ENCODE data around the gene INAFM1. TPM values are rescaled to one million over a fixed set of nuclear protein-coding genes. Genes with fewer than 3 reads are reported as not detected.

INAFM1 gene
- total and polyA plus RNA-seq, 9 of the 15 experiments (the other 6 are each of a cell fraction or from before 2014, with no cell fraction given), result 0.71 to 30.9 (median 3.1) TPM

DNA sequence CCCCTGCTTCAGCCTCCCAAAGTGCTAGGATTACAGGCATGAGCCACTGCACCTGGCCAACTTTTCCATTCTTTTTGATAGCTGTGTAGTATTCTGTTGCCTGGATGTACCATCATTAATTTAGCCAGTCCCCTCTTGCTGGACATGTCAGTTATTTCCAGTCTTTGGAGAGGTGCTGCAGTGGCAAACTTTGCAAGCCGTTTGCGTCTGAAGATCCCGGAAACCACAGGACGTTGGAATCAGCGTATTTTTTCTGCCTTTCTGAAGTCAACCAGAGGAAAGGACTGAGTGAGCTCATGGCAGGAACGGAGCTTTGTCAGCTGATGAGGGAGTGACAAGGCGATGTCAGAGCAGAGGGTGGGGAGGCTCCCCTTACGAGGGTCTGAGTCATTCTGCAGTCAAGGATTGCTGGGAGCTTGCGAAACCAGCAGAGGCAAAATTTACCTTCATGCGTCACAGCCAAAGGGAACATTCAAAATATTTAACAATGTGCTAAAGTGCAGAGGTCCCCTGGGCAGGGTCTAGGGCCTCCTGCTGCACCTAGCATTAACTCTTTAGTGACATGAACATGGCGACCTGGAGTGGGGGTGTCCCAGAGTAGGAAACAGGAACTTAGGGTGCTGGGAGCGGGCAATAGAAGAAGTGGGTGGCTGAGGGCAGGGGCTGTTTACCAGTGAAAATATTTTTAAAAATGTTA lies 40.6 kb downstream of the INAFM1 start (continued):
- TF ChIP-seq PYGO2 (tag; IDR thresholded peaks at IDR 0.05), result no peak
- peak; percentile 85 for TF ChIP-seq EP300 (IDR thresholded peaks at IDR 0.05; ENCODE audit: low read length)
- no peak for TF ChIP-seq XRCC4 (IDR thresholded peaks at IDR 0.05; ENCODE audit: extremely low read depth, insufficient read depth, insufficient read length)
- no peak for TF ChIP-seq ZFP30 (CRISPR knock-in tag; IDR thresholded peaks at IDR 0.05; ENCODE audit: borderline replicate concordance)
- TF ChIP-seq STAG1 (CRISPR knock-in tag; IDR thresholded peaks at IDR 0.05; ENCODE audit: borderline replicate concordance), result no peak
- no peak for TF ChIP-seq FOXJ3 (CRISPR knock-in tag; IDR thresholded peaks at IDR 0.05)
- TF ChIP-seq COPS2 (conservative IDR thresholded peaks at IDR 0.05), result no peak
- TF ChIP-seq HMG20A (CRISPR knock-in tag; conservative IDR thresholded peaks at IDR 0.05), result no peak
- TF ChIP-seq NFXL1 (CRISPR knock-in tag; IDR thresholded peaks at IDR 0.05), result no peak
- 0 out of 2 replicates have a peak, but pooled peaks have one; percentile 67 for TF ChIP-seq ZNF766 (CRISPR knock-in tag; conservative IDR thresholded peaks at IDR 0.05)
- TF ChIP-seq STAT5B (CRISPR knock-in tag; IDR thresholded peaks at IDR 0.05), result no peak
- TF ChIP-seq, protein P1, sequence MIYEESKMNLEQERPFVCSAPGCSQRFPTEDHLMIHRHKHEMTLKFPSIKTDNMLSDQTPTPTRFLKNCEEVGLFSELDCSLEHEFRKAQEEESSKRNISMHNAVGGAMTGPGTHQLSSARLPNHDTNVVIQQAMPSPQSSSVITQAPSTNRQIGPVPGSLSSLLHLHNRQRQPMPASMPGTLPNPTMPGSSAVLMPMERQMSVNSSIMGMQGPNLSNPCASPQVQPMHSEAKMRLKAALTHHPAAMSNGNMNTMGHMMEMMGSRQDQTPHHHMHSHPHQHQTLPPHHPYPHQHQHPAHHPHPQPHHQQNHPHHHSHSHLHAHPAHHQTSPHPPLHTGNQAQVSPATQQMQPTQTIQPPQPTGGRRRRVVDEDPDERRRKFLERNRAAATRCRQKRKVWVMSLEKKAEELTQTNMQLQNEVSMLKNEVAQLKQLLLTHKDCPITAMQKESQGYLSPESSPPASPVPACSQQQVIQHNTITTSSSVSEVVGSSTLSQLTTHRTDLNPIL (CRISPR knock-in tag; IDR thresholded peaks at IDR 0.05), result no peak
- TF ChIP-seq ZNF133 (CRISPR knock-in tag; IDR thresholded peaks at IDR 0.05), result no peak
- no peak for TF ChIP-seq ZNF699 (CRISPR knock-in tag; IDR thresholded peaks at IDR 0.05; ENCODE audit: insufficient replicate concordance)
- TF ChIP-seq, protein P2, sequence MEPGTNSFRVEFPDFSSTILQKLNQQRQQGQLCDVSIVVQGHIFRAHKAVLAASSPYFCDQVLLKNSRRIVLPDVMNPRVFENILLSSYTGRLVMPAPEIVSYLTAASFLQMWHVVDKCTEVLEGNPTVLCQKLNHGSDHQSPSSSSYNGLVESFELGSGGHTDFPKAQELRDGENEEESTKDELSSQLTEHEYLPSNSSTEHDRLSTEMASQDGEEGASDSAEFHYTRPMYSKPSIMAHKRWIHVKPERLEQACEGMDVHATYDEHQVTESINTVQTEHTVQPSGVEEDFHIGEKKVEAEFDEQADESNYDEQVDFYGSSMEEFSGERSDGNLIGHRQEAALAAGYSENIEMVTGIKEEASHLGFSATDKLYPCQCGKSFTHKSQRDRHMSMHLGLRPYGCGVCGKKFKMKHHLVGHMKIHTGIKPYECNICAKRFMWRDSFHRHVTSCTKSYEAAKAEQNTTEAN (CRISPR knock-in tag; IDR thresholded peaks at IDR 0.05), result no peak; the same call in 1 of the 2 replicates
- TF ChIP-seq, protein P3, sequence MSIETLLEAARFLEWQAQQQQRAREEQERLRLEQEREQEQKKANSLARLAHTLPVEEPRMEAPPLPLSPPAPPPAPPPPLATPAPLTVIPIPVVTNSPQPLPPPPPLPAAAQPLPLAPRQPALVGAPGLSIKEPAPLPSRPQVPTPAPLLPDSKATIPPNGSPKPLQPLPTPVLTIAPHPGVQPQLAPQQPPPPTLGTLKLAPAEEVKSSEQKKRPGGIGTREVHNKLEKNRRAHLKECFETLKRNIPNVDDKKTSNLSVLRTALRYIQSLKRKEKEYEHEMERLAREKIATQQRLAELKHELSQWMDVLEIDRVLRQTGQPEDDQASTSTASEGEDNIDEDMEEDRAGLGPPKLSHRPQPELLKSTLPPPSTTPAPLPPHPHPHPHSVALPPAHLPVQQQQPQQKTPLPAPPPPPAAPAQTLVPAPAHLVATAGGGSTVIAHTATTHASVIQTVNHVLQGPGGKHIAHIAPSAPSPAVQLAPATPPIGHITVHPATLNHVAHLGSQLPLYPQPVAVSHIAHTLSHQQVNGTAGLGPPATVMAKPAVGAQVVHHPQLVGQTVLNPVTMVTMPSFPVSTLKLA (conservative IDR thresholded peaks at IDR 0.05), result peak; percentile 47 to 71; a peak in 3 of 4 replicates
- no peak for TF ChIP-seq E2F8 (IDR thresholded peaks at IDR 0.05; ENCODE audit: low read depth, partially characterized antibody)
- TF ChIP-seq, protein P4, sequence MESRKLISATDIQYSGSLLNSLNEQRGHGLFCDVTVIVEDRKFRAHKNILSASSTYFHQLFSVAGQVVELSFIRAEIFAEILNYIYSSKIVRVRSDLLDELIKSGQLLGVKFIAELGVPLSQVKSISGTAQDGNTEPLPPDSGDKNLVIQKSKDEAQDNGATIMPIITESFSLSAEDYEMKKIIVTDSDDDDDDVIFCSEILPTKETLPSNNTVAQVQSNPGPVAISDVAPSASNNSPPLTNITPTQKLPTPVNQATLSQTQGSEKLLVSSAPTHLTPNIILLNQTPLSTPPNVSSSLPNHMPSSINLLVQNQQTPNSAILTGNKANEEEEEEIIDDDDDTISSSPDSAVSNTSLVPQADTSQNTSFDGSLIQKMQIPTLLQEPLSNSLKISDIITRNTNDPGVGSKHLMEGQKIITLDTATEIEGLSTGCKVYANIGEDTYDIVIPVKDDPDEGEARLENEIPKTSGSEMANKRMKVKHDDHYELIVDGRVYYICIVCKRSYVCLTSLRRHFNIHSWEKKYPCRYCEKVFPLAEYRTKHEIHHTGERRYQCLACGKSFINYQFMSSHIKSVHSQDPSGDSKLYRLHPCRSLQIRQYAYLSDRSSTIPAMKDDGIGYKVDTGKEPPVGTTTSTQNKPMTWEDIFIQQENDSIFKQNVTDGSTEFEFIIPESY (CRISPR knock-in tag; IDR thresholded peaks at IDR 0.05), result no peak
- TF ChIP-seq CBFB (CRISPR knock-in tag; IDR thresholded peaks at IDR 0.05), result no peak

All from K562 (cell line).